ENCODE data around the gene GYG2.
"Not testable (repeated sequence)": the region's sequence is repeated elsewhere in the genome, so short reads cannot be mapped to it uniquely, and the experiment has no call there.

GYG2 gene

DNA sequence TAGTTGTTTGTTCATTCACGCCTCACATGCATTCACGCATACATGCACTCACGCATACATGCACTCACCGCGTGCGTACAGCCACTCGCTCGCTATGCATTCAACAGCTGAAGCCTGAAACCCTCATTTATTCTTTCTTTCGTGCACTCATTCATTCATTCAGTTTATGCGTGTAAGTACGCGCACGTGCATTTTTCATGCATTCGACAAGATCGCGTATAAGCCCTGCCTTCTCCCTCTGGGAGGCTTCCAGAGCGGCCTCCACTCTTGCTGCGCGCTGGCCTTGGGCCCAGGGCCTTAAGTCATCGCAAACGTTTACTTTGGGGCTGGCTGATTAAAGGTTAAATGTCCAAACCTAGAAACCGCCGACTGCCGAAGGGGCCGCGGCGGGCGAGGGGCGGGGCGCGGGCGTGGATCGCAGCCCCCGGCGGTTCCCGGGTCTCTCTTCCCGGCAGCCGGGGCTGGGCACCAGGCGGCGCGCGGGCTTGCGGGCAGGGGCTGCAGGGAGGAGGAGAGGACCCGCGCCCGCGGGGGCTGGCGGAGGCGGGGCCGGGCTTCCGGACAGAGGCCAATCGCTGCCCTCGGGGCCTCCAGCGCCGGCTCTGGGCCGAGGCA, at the start of gene GYG2:
GYG2 (plus strand) TSS at position 587 of the 615 bp plus-strand sequence. CDS start 1,259 bp downstream, outside the sequence.
- DNase-seq: no peak

DNA sequence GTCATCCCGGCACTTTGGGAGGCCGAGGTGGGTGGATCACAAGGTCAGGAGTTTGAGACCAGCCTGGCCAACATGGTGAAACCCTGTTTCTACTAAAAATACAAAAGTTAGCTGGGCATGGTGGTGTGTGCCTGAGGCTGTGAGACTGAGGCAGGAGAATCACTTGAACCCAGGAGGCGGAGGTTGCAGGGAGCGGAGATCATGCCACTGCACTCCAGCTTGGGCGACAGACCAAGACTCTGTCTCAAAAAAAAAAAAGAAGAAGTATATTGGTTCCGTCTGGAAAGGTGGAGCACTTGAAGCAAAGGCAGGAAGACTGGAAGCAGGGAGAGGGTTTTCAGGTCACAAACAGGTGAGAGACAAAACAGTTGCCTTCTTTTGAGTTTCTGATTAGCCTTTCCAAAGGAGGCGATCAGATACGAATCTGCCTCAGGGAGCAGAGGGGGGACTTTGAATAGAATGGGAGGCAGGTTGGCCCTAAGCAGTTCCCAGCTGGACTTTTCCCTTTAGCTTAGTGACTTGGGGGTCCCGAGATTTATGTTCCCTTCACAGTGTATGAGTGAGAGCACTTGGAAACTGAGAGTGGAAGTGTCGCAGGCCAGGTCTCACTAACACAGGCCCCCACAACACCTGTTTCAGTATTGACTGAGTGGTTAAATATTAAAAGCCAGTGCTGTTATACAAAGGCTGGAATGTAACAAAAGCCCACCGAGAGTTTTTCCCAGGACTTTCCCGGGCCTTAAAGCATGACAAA, 48.1 kb upstream of the GYG2 start:
- DNase-seq: not testable (repeated sequence)

- DNase-seq: no peak
These were observed 47.5 kb upstream of the GYG2 start for GRCh38 chrX:2781226-2781571.

DNA sequence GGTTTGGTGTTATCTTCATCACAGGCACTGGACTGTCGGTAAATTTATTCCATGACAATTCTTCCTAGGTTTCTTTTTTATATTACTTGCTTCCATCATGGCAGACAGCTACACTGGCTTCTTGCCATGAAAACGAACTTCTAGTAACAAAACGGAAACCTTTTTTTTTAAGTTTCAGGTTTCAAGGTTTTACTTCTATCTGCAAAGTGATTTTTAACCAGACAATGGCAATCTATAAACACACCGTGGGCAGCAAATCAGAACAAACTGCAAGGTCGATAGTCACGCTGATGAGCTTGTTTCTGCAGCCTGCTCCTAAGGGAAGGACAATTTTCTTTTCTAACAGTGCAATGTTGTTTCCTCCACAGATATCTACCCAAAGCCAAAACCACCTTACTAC, 47.0 kb upstream of the GYG2 start:
- DNase-seq: no peak

- DNase-seq: no peak
These were observed 46.6 kb upstream of the GYG2 start for GRCh38 chrX:2782171-2782570.

DNA sequence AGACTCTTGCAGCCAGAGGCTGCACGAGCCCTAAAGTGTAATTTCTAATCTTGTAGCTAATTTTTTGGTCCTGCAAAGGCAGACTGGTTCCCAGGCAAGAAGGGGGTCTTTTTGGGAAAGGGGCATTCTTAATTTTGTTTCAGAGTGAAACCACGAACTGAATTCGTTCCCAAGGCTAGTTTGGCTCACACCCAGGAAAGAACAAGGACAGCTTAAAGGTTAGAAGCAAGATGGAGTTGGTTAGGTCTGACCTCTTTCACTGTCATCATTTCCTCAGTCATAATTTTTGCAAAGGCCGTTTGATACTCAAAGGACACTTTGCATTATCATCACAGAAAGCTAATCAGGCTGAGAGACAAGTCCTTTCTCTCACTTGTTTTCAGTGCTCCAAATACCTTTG, 46.0 kb upstream of the GYG2 start:
- no peak for DNase-seq

GRCh38 chrX:2784026-2784425, 44.7 kb upstream of the GYG2 start:
- DNase-seq: no peak

DNA sequence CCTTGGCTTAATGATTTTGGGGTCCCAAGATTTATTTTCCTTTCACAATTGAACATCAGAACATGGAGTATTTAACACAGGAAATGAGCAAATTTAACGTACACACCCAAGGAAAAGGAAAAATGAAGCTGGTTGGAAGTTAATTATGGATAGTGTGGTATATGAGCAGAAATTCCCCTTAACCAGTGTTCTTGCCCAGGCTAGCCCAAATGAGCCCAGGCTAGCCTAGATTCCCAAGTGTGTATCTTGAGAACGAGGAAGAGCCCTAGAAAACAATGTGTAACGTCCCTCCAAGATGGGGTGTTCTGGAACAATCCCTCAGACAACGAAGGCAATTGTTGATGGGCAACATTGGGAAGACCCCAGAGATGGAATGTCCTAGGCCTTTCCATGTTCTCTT, 43.2 kb upstream of the GYG2 start:
- DNase-seq: no peak

DNA sequence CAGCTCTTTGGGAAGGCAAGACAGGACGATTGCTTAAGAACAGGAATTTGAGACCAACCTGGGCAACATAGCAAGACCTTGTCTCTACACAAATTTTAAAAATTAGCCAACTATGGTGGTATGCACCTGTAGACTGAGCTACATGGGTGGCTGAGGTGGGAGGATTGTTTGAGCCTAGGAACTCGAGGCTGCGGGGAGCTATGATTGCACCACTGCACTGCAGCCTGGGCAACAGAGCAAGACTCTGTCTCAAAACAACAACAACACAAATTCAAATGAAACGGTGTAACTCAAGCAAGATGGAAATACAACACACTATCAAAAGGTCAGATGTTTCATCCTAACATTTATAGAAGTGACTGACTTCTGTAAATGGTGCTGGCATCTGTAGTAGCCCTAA, 39.8 kb upstream of the GYG2 start:
- no peak for DNase-seq

DNA sequence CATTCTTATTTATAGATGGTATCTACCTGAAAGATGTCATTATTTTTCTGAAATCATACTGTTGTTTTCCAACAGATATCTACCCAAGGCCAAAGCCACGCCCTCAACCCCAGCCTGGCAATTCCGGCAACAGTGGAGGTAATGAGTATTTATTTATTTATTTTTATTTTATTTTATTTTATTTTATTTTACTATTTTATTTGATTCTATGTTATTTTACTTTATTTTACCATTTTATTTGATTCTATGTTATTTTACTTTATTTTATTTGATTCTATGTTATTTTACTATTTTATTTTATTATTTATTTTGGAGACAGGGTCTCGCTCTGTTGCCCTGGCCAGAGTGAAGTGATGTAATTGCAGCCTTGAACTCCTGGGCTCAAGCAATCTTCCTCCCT, 39.2 kb upstream of the GYG2 start:
- DNase-seq: no peak

- no peak for DNase-seq
These were observed 35.0 kb upstream of the GYG2 start for GRCh38 chrX:2793752-2794151.

- DNase-seq: no peak
These were observed 34.4 kb upstream of the GYG2 start for GRCh38 chrX:2794336-2794735.

- not testable (repeated sequence) for DNase-seq
These were observed 31.9 kb upstream of the GYG2 start for GRCh38 chrX:2796808-2797207.

DNA sequence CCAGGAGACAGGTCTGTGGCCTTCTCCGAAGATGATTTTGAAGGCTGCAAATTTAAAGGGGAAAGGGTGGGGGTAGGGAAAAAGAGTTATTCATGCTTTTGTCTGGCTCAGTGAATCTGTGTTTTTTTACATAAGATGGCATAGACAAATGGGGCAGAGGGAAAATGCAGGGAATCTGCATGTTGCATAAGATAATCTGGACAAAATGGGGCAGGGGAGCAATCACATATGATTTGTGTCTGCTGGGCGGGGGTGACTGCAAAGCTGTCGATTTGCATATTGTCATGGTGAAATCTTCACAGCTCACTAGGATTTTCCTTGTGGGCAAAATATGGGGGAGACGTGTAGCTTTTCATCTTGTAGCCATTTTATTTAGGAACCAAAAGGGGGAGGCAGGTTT, 29.4 kb upstream of the GYG2 start:
- DNase-seq: no peak

GRCh38 chrX:2799980-2800379, 28.8 kb upstream of the GYG2 start:
- not testable (repeated sequence) for DNase-seq

DNA sequence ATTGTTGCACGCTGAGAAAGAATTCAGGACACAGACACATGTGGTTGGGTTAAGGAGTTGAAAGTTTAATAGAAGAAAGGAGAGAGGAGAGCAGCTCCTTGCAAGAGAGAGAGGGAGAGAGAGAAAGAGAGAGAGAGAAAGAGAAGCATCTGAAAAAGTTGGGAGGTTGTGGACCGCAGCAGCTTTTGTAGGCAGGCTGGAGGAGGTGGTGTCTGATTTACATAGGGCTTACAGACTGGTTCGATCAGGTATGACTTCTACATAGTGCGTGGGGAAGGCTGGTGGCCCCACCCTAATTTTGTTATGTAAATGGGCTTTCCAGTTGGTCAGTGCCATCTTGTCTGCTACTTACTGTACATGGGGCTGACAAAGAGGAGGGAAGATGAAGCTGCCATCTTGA, 27.5 kb upstream of the GYG2 start:
- DNase-seq: no peak

- not testable (repeated sequence) for DNase-seq
These were observed 26.2 kb upstream of the GYG2 start for GRCh38 chrX:2802376-2803090.

DNA sequence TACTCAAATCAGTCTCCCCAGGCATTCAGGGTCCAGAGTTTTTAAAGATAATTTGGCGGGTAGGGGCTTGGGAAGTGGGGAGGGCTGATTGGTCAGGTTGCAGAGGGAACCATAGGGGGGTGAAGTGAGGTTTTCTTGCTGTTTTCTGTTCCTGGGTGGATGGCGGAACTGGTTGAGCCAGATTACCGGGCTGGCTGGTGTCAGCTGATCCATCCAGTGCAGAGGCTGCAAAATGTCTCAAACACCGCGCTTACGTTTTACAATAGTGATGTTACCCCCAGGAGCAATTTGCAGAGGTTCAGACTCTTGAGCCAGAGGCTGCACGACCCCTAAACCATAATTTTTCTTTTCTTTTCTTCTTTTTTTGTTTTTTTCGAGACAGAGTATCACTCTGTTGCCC, 25.2 kb upstream of the GYG2 start:
- not testable (repeated sequence) for DNase-seq

DNA sequence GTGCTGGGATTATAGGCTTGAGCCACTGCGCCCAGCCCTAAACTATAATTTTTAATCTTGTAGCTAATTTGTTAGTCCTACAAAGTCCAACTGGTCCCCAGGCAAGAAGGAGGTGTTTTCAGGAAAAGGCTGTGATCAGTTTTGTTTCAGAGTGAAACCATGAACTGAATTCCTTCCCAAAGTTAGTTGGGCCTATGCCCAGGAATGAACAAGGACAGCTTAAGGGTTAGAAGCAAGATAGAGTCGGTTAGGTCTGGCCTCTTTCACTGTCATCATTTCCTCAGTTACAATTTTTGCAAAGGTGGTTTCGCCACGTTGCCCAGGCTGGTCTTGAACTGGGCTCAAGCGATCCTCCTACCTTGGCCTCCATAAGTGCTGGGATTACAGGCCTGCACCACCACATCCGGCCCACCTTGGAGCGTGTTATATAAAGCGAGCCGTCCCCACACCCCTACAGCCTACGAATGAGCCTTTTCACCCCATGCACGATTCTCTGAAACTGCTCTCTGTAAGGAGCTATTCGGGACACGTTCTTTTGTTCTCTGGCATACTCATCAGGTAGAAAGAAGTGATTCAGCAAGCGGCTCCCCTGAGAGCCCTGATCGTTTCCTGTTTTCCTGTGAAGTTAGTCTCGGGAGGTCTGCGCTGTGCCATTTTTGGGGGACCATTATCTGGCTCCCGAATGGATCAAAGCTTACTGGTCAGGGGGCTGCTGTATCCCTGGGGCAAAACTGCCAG, 24.5 kb upstream of the GYG2 start:
- not testable (repeated sequence) for DNase-seq

GRCh38 chrX:2804858-2805257, 23.9 kb upstream of the GYG2 start:
- not testable (repeated sequence) for DNase-seq

- no peak for DNase-seq
These were observed 17.5 kb upstream of the GYG2 start for GRCh38 chrX:2811271-2811670.

DNA sequence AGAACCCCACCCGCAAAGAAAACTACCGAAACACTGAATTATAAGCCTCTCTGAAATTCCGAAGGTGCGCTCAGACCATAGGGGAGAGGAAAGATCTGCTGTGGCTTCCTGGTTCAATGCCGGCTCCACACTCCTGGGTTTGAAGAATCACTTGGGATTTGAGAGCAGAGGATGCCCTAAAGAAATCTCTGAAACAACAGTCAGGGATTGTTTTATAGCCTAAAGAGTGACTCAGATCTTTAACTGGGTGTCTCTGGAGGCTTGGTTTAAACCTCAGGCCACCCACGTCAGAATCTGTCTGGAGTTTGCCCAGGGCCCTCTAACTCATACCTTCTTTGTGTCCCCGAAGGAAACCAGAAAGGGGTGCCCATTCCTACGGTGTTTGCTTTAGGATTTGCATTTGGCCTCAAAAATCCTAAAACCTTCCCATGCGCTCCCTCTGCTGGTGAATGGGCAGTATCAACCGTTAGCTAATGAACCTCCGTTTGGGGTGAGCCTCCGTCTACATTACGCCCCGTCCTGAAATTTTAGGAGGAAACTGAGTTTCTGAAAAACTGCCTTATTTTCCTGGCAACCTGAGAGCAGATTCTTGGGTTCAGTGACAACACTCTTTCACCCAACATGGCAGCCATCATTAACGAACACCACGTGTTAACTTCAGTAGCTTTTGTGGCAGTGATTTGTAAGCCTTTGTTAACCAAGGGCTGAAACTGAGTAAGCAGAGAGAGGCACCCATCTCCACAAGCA, 16.4 kb upstream of the GYG2 start:
- DNase-seq: not testable (repeated sequence)

DNA sequence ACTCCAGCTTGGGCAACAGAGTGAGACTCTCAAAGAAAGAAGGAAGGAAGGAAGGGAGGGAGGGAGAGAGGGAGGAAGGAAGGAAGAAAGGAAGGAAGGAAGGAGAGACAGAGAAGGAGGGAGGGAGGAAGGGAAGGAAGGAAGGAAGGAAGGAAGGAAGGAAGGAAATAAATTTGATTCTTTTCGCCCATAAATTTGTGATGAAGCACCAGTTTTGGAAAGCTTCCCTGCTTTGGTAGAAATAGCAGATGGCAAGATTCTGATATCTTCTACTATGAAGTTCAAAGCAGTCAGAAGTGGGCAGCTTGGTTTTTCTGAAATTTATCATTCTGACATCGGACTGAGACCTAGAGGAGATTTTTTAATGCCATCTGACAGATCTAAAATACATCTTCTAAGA, 11.7 kb upstream of the GYG2 start:
- DNase-seq: no peak
